H1 (cell line): ENCODE data around the gene MCM5. TPM values are rescaled to one million over a fixed set of nuclear protein-coding genes. Genes with fewer than 3 reads are reported as not detected.

Experiments
- HDAC6 ChIP-seq: IDR thresholded peaks from one replicate; pipeline ENCODE4 v1.7.1; 2012; ENCODE audit warnings: low read depth, mild to moderate bottlenecking, inconsistent platforms, low read length, moderate library complexity
- KDM5A ChIP-seq: fragments of 200-600 bp; IDR thresholded peaks from 2 replicates; pipeline ENCODE4 v1.7.1; 2012; ENCODE audit warnings: mild to moderate bottlenecking, low read length, inconsistent platforms, mixed read lengths
- MAFK ChIP-seq: IDR thresholded peaks from 2 replicates; pipeline ENCODE4 v1.6.1; 2012; ENCODE audit warnings: low read depth, mild to moderate bottlenecking, improper control_type of control experiment, low read length
- SAP30 ChIP-seq: fragments of 300-600 bp; sonication (generic); IDR thresholded peaks from 2 replicates; pipeline ENCODE4 v1.7.1; 2012; ENCODE audit warnings: low read length, moderate library complexity, mild to moderate bottlenecking, inconsistent platforms; ENCODE audit not compliant: insufficient read depth, insufficient replicate concordance
- SP1 ChIP-seq: IDR thresholded peaks from 2 replicates; pipeline ENCODE4 v1.6.1; 2011; ENCODE audit warnings: low read depth, low read length
- polyA plus RNA-seq, 7 experiments: library from polyadenylated mRNA; depleted of rRNA in 3 of 7; stranded (reverse) in 5 of 7; unstranded in 2 of 7; fragments of >200 nt in 5 of 7; fragments of 200-250 nt in 2 of 7; gene quantifications; 1 replicate in 5 of 7; 2 replicates in 1 of 7; 4 replicates in 1 of 7; pipeline versions ENCODE4 v1.2.1 to v1.2.3, GENCODE V29; 2011 to 2013; ENCODE audit warnings: missing spikeins in 2 of 7, mixed read lengths in 2 of 7
- total RNA-seq: library from RNA; stranded (reverse); fragmentation: NEBNext Ultra II Directional; extraction: Animal tissue kit (Norgen Biotek cat#: 25700); gene quantifications from 2 replicates; pipeline ENCODE4 v1.2.1, GENCODE V29; 2021
- TF ChIP-seq, protein P1 (sequence below): fragments of 300-600 bp; sonication (generic); IDR thresholded peaks from 2 replicates; pipeline ENCODE4 v1.7.1; 2012; ENCODE audit warnings: low read length, moderate library complexity, mild to moderate bottlenecking, inconsistent platforms; ENCODE audit not compliant: insufficient replicate concordance
- TF ChIP-seq, protein P2 (sequence below): IDR thresholded peaks from 2 replicates; pipeline ENCODE4 v1.6.1; 2012; ENCODE audit warnings: inconsistent platforms
- TF ChIP-seq, protein P3 (sequence below): IDR thresholded peaks from 2 replicates; pipeline ENCODE4 v1.6.1; 2011; ENCODE audit warnings: low read length, improper control_type of control experiment

MCM5 gene
- total and polyA plus RNA-seq, 2 of the 8 experiments (the other 6 are each of a cell fraction or from before 2014, with no cell fraction given), result 210 to 305 TPM

DNA sequence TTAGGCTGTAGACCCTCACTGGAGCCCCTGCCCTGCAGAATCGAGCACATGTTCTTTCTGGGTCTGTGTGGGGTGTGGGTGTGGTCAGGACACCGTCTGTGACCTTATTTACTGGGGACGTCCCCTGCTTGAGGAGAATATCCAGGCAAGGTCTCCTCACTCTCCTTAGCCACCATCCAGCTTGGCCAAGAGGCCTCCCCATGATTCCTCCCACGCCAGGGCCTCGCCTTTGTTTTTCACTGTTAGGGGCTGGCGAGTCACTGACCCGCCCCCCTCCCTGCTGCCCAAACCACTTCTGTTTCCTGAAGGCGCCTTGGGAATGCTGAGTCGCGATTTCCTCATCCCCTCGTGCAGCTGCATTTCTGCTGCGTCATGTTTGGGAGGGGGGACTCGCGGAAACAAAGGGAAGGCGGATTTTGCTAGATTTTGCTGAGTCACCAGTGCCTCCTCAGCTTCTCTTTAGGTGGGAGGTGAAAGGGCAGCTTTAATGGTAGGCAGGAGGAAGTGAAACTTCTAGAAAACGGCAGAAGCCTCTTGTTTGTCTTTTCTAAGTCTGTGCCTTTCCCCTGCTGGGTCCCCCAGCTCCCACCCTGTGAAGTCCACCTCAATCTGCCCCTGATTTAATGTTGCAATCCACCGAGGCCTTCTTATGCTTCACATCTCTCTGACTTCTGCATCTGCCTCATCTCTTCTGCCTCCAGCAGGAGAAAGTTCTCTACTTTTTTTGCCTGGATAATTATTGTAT is 23.0 kb upstream of the MCM5 start (continued):
- TF ChIP-seq, protein P1, sequence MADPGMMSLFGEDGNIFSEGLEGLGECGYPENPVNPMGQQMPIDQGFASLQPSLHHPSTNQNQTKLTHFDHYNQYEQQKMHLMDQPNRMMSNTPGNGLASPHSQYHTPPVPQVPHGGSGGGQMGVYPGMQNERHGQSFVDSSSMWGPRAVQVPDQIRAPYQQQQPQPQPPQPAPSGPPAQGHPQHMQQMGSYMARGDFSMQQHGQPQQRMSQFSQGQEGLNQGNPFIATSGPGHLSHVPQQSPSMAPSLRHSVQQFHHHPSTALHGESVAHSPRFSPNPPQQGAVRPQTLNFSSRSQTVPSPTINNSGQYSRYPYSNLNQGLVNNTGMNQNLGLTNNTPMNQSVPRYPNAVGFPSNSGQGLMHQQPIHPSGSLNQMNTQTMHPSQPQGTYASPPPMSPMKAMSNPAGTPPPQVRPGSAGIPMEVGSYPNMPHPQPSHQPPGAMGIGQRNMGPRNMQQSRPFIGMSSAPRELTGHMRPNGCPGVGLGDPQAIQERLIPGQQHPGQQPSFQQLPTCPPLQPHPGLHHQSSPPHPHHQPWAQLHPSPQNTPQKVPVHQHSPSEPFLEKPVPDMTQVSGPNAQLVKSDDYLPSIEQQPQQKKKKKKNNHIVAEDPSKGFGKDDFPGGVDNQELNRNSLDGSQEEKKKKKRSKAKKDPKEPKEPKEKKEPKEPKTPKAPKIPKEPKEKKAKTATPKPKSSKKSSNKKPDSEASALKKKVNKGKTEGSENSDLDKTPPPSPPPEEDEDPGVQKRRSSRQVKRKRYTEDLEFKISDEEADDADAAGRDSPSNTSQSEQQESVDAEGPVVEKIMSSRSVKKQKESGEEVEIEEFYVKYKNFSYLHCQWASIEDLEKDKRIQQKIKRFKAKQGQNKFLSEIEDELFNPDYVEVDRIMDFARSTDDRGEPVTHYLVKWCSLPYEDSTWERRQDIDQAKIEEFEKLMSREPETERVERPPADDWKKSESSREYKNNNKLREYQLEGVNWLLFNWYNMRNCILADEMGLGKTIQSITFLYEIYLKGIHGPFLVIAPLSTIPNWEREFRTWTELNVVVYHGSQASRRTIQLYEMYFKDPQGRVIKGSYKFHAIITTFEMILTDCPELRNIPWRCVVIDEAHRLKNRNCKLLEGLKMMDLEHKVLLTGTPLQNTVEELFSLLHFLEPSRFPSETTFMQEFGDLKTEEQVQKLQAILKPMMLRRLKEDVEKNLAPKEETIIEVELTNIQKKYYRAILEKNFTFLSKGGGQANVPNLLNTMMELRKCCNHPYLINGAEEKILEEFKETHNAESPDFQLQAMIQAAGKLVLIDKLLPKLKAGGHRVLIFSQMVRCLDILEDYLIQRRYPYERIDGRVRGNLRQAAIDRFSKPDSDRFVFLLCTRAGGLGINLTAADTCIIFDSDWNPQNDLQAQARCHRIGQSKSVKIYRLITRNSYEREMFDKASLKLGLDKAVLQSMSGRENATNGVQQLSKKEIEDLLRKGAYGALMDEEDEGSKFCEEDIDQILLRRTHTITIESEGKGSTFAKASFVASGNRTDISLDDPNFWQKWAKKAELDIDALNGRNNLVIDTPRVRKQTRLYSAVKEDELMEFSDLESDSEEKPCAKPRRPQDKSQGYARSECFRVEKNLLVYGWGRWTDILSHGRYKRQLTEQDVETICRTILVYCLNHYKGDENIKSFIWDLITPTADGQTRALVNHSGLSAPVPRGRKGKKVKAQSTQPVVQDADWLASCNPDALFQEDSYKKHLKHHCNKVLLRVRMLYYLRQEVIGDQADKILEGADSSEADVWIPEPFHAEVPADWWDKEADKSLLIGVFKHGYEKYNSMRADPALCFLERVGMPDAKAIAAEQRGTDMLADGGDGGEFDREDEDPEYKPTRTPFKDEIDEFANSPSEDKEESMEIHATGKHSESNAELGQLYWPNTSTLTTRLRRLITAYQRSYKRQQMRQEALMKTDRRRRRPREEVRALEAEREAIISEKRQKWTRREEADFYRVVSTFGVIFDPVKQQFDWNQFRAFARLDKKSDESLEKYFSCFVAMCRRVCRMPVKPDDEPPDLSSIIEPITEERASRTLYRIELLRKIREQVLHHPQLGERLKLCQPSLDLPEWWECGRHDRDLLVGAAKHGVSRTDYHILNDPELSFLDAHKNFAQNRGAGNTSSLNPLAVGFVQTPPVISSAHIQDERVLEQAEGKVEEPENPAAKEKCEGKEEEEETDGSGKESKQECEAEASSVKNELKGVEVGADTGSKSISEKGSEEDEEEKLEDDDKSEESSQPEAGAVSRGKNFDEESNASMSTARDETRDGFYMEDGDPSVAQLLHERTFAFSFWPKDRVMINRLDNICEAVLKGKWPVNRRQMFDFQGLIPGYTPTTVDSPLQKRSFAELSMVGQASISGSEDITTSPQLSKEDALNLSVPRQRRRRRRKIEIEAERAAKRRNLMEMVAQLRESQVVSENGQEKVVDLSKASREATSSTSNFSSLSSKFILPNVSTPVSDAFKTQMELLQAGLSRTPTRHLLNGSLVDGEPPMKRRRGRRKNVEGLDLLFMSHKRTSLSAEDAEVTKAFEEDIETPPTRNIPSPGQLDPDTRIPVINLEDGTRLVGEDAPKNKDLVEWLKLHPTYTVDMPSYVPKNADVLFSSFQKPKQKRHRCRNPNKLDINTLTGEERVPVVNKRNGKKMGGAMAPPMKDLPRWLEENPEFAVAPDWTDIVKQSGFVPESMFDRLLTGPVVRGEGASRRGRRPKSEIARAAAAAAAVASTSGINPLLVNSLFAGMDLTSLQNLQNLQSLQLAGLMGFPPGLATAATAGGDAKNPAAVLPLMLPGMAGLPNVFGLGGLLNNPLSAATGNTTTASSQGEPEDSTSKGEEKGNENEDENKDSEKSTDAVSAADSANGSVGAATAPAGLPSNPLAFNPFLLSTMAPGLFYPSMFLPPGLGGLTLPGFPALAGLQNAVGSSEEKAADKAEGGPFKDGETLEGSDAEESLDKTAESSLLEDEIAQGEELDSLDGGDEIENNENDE, result no peak
- TF ChIP-seq, protein P2, sequence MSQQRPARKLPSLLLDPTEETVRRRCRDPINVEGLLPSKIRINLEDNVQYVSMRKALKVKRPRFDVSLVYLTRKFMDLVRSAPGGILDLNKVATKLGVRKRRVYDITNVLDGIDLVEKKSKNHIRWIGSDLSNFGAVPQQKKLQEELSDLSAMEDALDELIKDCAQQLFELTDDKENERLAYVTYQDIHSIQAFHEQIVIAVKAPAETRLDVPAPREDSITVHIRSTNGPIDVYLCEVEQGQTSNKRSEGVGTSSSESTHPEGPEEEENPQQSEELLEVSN, result no peak
- TF ChIP-seq MAFK (peak; percentile 100), SP1 (peak; percentile 77; the same call in 1 of the 2 replicates), HDAC6 (no peak), KDM5A (no peak), SAP30 (no peak)
- TF ChIP-seq, protein P3, sequence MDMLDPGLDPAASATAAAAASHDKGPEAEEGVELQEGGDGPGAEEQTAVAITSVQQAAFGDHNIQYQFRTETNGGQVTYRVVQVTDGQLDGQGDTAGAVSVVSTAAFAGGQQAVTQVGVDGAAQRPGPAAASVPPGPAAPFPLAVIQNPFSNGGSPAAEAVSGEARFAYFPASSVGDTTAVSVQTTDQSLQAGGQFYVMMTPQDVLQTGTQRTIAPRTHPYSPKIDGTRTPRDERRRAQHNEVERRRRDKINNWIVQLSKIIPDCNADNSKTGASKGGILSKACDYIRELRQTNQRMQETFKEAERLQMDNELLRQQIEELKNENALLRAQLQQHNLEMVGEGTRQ, result no peak
